ENCODE results near the gene CREB1.
A peak's percentile ranks its signal among the peaks of the same experiment; 100 is the strongest.

Gene CREB1

DNA sequence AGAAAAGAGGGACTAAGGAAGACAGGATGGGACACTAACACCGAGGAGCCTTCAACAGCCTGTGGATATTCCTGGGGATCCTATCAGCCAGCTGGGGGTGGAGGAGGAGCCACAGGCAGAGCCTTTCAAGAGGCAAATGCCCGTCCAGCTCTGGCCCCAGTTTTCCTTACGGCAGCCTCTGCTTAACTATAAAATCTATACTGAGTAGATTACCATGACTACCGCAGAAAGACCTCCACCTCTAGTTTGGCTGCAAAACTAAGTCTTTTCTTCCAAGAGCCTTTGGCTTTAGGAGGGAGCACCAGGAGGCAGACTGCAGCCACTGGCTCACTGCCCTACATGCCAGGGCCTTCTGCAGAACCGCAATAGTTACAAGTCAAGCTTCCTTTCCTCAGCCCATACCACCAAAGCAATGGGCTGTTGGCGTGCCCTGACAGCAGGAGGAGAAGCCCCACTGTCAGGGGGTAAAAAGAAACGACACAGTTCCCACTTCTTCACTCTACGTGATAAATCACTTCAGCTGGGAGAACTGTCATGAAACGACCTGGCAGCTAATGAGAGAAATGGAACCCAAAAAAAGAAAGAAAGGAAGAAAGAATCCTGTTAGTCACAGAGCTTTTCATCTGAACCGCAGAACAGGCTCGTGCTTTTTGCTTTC lies 25.1 kb upstream of the CREB1 start:
- peak; percentile 78 for DNase-seq

- DNase-seq, result peak; percentile 32
These were observed 24.6 kb upstream of the CREB1 start for GRCh38 chr2:207505171-207505570.

DNA sequence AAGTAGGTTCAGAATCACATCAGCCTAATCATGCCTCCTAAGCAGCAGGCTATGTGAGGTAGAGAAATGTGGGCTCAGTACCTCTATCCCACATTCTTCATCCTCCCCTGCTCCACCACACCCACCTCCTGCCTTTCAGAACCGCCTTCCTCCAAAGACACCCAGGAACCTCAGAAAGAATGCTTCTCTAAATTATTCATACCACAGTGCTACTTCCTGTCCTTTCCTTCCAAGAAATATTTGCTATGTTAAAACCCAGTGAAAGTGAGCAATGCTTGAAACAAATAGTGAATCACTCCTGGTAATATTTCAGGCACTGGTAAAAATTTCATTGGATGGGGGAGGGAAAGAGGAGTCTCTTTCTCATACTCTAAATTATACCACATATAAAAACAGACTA lies 24.0 kb upstream of the CREB1 start:
- no peak for DNase-seq

- no peak for DNase-seq
These were observed 23.3 kb upstream of the CREB1 start for GRCh38 chr2:207506426-207506825.

- no peak for DNase-seq
These were observed 19.6 kb upstream of the CREB1 start for GRCh38 chr2:207510148-207510547.

DNA sequence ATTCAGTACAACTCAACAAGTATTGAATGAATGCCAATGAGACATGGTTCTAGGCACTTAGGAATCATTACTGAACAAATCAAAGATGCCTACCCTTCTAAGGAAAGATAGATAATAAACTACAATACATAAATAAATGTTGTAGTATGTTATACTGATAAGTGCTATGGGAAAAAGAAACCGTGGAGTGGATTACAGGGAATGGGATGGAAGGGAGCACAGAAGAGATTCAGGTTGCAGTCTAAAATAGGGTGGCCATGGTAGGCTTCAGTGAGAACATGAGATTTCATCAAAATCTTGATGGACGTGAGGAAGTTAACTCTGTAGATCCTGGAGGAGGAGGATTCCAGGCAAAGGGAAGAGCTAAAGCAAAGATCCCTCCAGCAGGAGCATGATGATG lies 17.9 kb upstream of the CREB1 start:
- DNase-seq, result no peak

- no peak for DNase-seq
These were observed 17.4 kb upstream of the CREB1 start for GRCh38 chr2:207512356-207512755.

GRCh38 chr2:207513551-207514257 lies 16.1 kb upstream of the CREB1 start:
- no peak for DNase-seq

- DNase-seq, result no peak
These were observed 15.3 kb upstream of the CREB1 start for GRCh38 chr2:207514451-207514850.

GRCh38 chr2:207515671-207516070 lies 14.1 kb upstream of the CREB1 start:
- DNase-seq, result no peak

DNA sequence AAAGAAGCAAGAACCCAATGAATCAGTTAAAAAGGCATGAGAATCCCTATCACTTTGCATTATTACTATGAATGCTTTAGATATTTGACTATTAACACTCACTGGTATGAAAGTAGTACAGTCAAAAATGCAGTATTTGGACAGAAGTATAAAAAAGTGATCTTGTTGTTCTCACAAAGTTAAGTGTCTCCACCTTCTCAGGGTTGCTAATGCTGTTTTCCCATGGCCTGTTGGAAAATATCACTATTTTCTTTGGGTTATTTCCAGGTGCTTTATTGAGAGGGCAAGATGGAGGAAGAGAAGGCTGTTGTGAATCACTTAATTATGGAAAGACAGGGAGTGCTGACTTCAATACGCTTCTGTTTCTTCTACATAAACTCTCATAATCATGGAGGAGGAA lies 13.6 kb upstream of the CREB1 start:
- no peak for DNase-seq

- no peak for DNase-seq
These were observed 6.8 kb upstream of the CREB1 start for GRCh38 chr2:207523005-207523404.

DNA sequence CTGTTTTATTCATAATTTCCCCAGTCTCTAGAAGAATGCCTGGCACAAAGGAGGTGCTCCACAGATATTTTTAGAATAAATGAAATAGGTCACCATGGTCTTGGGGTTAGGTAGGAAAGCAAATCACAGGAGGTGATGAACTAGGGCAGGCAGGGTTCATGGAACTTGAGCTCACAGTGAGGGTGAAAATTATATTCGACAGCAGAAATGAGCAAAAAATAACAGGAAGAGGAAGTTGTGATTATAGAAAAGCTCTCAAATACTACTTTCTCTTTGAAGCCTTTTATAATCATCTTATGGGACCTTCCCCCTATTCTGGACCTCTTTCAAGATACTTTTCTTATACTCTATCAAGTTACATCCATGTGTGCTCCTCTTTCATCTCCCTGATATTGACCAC lies 4.5 kb upstream of the CREB1 start:
- DNase-seq, result no peak

DNA sequence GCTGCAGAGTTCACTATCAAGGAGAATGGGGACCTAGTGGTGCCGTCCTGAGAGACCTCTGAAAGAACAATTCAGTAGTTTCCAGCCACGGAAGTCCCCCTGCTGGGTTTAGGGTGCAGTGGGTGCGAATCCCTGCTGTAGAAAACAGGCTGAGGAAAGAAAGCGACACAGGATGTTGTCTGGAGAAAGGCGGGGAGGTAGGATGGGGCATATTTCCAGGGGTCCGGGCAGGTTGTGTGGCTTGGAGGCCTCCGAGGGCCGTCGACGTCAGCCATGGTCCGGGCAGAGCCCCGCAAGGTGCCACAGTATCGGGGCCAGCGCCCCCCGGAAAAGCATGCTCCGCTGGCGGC lies 807 bp upstream of the CREB1 start:
- peak; percentile 64 for DNase-seq

- DNase-seq, result peak; percentile 63
These were observed 634 bp downstream of the CREB1 start for GRCh38 chr2:207530160-207531031.

GRCh38 chr2:207531032-207531952 lies 1.5 kb downstream of the CREB1 start:
- DNase-seq, result no peak

- no peak for DNase-seq
These were observed 2.9 kb downstream of the CREB1 start for GRCh38 chr2:207532676-207533075.

GRCh38 chr2:207533461-207534008 lies 3.8 kb downstream of the CREB1 start:
- DNase-seq, result no peak

DNA sequence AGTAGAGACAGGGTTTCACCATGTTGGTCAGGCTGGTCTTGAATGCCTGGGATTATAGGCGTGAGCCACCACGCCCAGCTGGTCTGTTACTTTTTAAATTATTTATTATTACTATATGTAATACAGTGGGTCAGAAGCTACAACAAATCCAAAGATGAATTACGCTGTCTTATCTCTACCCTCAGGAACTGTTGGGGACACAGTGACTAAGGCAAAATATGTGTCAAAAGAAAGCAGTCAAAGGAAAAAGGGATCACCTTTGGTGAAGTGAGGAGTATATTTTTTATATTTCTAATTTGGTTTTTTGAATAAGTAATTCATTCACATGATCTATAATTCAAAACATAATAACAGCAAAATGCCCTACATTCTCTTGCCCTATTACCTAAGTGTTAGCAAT lies 4.7 kb downstream of the CREB1 start:
- DNase-seq, result no peak

DNA sequence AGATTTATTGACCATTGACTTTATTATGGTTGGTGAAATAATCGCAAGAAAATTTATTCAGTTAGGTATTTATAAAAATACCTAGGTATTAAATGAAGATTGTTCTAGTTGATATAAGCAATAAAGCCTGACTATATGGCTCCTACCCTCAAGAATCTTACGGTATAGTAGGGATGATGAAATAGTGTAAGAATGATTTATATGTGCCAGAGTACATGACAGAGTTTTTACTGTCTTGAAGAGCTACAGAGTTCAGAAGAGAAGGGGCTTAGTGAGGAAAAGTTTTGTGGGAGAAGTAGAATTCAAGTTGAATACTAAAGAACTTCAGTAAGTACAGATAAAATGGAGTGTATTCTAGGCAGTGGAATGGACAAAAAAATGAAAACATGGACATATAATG lies 9.7 kb downstream of the CREB1 start:
- DNase-seq, result no peak

DNA sequence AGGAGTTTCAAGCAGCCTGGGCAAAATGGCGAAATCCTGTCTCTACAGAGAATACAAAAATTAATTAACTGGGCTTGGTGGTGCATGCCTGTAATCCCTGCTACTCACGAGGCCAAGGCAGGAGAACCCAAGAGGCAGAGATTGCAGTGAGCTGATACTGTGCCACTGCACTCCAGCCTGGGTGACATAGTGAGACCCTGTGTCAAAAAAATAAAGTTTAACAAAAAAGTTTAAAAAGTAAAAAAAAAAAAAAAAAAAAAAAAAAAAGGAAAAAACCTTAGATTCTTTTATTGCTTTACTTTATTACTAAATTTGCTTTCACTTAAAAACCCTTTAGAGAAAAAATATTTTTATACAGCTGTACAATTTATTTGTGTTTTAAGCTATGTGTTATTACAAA lies 10.7 kb downstream of the CREB1 start:
- DNase-seq, result no peak

- DNase-seq, result no peak
These were observed 12.2 kb downstream of the CREB1 start for GRCh38 chr2:207541933-207542332.

DNA sequence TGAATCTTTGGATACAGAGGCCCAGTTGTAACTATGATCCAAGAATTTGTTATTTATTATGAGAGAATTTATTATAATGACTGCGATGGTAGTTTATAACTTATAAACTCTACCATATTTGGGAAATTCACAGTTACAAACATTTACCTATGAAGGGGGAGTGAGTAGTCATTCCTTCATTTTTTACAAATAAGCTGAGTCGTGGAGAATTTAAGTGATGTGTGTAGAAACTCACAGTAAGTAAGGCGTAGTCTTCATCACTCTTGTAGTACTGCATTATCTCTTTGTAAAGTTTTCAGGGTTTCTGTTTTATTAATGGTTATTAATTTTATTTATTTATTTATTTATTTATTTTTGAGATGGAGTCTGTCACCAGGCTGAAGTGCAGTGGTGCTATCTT lies 13.5 kb downstream of the CREB1 start:
- no peak for DNase-seq
